ENCODE results near the gene MVB12B.

- no peak for TF ChIP-seq POLR2A (IDR thresholded peaks at IDR 0.05)
- no peak for TF ChIP-seq CTCF (IDR thresholded peaks at IDR 0.05)
These were observed 165.3 kb downstream of the MVB12B start for GRCh38 chr9:126491949-126492348.

Measured in tibial nerve (tissue), 3 donors.